Uterus (tissue), 2 donors: Measurements from ENCODE around the gene IGFBP6.

Source experiments
- POLR2A ChIP-seq, 2 donors: fragments of 450-650 bp; IDR thresholded peaks; one replicate each; pipeline ENCODE4 v1.6.1; 2016; ENCODE audit warnings: antibody characterized with exemption in 2 of 2, mild to moderate bottlenecking in 1 of 2, moderate library complexity in 1 of 2
- TF ChIP-seq, protein P1 (sequence below), 4 experiments: fragments of 200-600 bp in 2 of 4; fragments of 450-650 bp in 2 of 4; sonication (generic) in 2 of 4; IDR thresholded peaks; one replicate each; pipeline ENCODE4 v1.5.1; 2016 to 2019; ENCODE audit warnings: antibody characterized with exemption in 4 of 4, mild to moderate bottlenecking in 2 of 4, moderate library complexity in 1 of 4

- TF ChIP-seq, protein P1, sequence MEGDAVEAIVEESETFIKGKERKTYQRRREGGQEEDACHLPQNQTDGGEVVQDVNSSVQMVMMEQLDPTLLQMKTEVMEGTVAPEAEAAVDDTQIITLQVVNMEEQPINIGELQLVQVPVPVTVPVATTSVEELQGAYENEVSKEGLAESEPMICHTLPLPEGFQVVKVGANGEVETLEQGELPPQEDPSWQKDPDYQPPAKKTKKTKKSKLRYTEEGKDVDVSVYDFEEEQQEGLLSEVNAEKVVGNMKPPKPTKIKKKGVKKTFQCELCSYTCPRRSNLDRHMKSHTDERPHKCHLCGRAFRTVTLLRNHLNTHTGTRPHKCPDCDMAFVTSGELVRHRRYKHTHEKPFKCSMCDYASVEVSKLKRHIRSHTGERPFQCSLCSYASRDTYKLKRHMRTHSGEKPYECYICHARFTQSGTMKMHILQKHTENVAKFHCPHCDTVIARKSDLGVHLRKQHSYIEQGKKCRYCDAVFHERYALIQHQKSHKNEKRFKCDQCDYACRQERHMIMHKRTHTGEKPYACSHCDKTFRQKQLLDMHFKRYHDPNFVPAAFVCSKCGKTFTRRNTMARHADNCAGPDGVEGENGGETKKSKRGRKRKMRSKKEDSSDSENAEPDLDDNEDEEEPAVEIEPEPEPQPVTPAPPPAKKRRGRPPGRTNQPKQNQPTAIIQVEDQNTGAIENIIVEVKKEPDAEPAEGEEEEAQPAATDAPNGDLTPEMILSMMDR (IDR thresholded peaks at IDR 0.05) = no peak
- TF ChIP-seq POLR2A (IDR thresholded peaks at IDR 0.05) = no peak
Observed at GRCh38 chr12:53050426-53051057, 46.9 kb upstream of the IGFBP6 start.
